ENCODE results near the gene TXNDC5. TPM values are rescaled to one million over a fixed set of nuclear protein-coding genes. Genes with fewer than 3 reads are reported as not detected.

The TXNDC5 gene
- total RNA-seq (100 to 1,000 TPM in 4 of 7 donors, 10 to 100 TPM in 3; 88.0 to 146 (median 107) TPM), polyA plus RNA-seq (100 to 1,000 TPM; 101 to 272 TPM)
- long read RNA-seq, donor 1, transcript TXNDC5-202 (4 exons, 2,704 nt), result major isoform, 5 of 19 reads
- long read RNA-seq, donor 1, partial matches to known transcripts, result 5 of 19 reads
- long read RNA-seq, donor 1, other reads (novel, unspliced or antisense), result 7 of 19 reads
- long read RNA-seq, donor 2, transcript TXNDC5-201 (10 exons, 2,964 nt), result major isoform, 27 of 27 reads
- long read RNA-seq, donor 2, partial matches to known transcripts, result 0 of 27 reads
- long read RNA-seq, donor 2, other reads (novel, unspliced or antisense), result 0 of 27 reads
- long read RNA-seq, donor 3, transcript TXNDC5-201 (10 exons, 2,964 nt), result major isoform, 475 of 486 reads
- long read RNA-seq, donor 3, partial matches to known transcripts, result 3 of 486 reads
- long read RNA-seq, donor 3, other reads (novel, unspliced or antisense), result 7 of 486 reads

- TF ChIP-seq EP300 (IDR thresholded peaks at IDR 0.05) (no peak), POLR2A (IDR thresholded peaks at IDR 0.05) (no peak)
- TF ChIP-seq, protein P1, sequence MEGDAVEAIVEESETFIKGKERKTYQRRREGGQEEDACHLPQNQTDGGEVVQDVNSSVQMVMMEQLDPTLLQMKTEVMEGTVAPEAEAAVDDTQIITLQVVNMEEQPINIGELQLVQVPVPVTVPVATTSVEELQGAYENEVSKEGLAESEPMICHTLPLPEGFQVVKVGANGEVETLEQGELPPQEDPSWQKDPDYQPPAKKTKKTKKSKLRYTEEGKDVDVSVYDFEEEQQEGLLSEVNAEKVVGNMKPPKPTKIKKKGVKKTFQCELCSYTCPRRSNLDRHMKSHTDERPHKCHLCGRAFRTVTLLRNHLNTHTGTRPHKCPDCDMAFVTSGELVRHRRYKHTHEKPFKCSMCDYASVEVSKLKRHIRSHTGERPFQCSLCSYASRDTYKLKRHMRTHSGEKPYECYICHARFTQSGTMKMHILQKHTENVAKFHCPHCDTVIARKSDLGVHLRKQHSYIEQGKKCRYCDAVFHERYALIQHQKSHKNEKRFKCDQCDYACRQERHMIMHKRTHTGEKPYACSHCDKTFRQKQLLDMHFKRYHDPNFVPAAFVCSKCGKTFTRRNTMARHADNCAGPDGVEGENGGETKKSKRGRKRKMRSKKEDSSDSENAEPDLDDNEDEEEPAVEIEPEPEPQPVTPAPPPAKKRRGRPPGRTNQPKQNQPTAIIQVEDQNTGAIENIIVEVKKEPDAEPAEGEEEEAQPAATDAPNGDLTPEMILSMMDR (IDR thresholded peaks at IDR 0.05), result no peak
- H3K27ac ChIP-seq, result peak within 1 kb of the TSS; percentile 26 to 62
- H3K27me3 ChIP-seq, result no peaks in the 10 kb centered on the region
- intact Hi-C loops (cut with DNase I), result loop anchor here in 2 of 4 donors (5.0 to 10.0 kb wide), 3 partner anchors 77 to 186 kb away; partner anchors contain the start of gene BMP6 (in 2 of the 2)
- H3K4me3 ChIP-seq, result peak within 1 kb of the TSS; percentile 44
- no peaks in the 10 kb centered on the region for H3K9me3 ChIP-seq
- 3 to 9% (median 7%) methylated on average over 29 to 74 of the region's 75 CpGs for WGBS, 3 donors
- no peaks in the 10 kb centered on the region for H3K36me3 ChIP-seq
- peaks cover 4% of the 10 kb centered on the region for H3K4me1 ChIP-seq (ENCODE audit: insufficient read depth)
- peak; percentile 72 to 87 (median 79) for DNase-seq
These were observed at the start of gene TXNDC5 for GRCh38 chr6:7910654-7911344. Gene TXNDC5, minus strand, starts transcription at chr6:7910788. Its CDS starts 12 bp downstream, at chr6:7910776.

DNA sequence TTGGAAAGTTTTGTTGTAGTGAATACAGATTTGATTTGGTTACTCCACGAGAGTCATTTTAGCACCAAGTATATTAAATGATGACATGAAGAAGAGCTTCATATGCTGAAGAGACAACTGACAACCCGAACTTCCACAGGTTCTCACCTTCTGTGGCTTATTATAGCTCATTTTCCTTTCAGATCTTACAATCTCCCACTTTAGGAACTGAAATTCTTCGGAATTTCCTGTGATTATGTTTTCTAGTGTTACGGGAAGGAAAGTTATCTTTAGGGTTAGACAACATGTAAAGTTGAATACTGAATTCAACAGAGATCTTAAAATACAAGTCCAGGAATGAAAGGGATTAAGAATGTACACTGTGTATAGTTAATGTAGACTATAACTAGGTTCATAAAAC is 49.6 kb upstream of the TXNDC5 start:
- Histone ChIP-seq H3K27ac (no peak overlapping the region), H3K4me3 (no peak overlapping the region), H3K9me3 (no peaks in the 10 kb centered on the region), H3K27me3 (no peaks in the 10 kb centered on the region), H3K4me1 (ENCODE audit: insufficient read depth) (no peaks in the 10 kb centered on the region), H3K36me3 (no peaks in the 10 kb centered on the region)
- TF ChIP-seq, protein P1 (IDR thresholded peaks at IDR 0.05), result no peak
- TF ChIP-seq POLR2A (IDR thresholded peaks at IDR 0.05) (no peak), EP300 (IDR thresholded peaks at IDR 0.05) (no peak)
- DNase-seq, result no peak
- 54 to 64% (median 61%) methylated on average over 4 of the region's 4 CpGs for WGBS, 3 donors
- intact Hi-C loops (cut with DNase I), result no loop called here

- Histone ChIP-seq H3K27ac (no peak overlapping the region), H3K4me3 (no peak overlapping the region), H3K4me1 (ENCODE audit: insufficient read depth) (no peaks in the 10 kb centered on the region), H3K9me3 (no peaks in the 10 kb centered on the region), H3K36me3 (no peaks in the 10 kb centered on the region), H3K27me3 (no peaks in the 10 kb centered on the region)
- intact Hi-C loops (cut with DNase I), result no loop called here
- TF ChIP-seq EP300 (IDR thresholded peaks at IDR 0.05), result no peak
- no peak for TF ChIP-seq POLR2A (IDR thresholded peaks at IDR 0.05)
- TF ChIP-seq, protein P1 (IDR thresholded peaks at IDR 0.05), result no peak
- DNase-seq, result no peak
- 68 to 89% (median 88%) methylated on average over 4 of the region's 4 CpGs for WGBS, 3 donors
These were observed 48.9 kb upstream of the TXNDC5 start for GRCh38 chr6:7959453-7959852.

DNA sequence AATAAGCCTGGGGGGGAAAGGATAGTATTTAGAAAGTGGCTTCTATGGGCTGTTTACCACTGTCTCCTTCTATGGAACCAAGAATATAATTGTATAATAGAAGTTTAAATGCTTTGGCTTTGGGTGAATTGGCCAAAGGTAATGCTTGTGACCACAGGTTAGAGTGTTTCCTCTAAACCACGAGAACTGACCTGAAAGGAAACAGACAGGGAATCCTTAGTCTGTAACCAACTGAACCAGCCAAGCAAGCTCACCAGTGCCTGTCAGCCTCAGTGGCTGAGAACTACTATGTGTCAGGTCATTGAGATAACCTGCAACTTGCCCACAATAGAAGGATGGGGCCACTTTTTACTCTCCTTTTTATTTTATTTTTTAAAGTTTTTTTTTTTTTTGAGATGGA is 47.9 kb upstream of the TXNDC5 start:
- TF ChIP-seq, protein P1 (IDR thresholded peaks at IDR 0.05), result no peak
- TF ChIP-seq POLR2A (IDR thresholded peaks at IDR 0.05) (no peak), EP300 (IDR thresholded peaks at IDR 0.05) (no peak)
- H3K27ac ChIP-seq, result no peak overlapping the region
- intact Hi-C loops (cut with DNase I), result no loop called here
- H3K27me3 ChIP-seq, result no peaks in the 10 kb centered on the region
- no peaks in the 10 kb centered on the region for H3K4me1 ChIP-seq (ENCODE audit: insufficient read depth)
- 85 to 89% (median 85%) methylated on average over 1 of the region's 1 CpG for WGBS, 3 donors
- DNase-seq, result no peak
- H3K9me3 ChIP-seq, result no peaks in the 10 kb centered on the region
- no peaks in the 10 kb centered on the region for H3K36me3 ChIP-seq
- H3K4me3 ChIP-seq, result no peak overlapping the region
